NCI-H2107 treated with DMSO at 0.1 percent for 48 hours (cell line): ENCODE data around the gene SLC35F2.

Source experiments
- DNase-seq: peaks from one replicate; lab custom pipeline; 2025; ENCODE audit not compliant: unreplicated experiment; lab: John Stamatoyannopoulos, UW

Gene SLC35F2

DNA sequence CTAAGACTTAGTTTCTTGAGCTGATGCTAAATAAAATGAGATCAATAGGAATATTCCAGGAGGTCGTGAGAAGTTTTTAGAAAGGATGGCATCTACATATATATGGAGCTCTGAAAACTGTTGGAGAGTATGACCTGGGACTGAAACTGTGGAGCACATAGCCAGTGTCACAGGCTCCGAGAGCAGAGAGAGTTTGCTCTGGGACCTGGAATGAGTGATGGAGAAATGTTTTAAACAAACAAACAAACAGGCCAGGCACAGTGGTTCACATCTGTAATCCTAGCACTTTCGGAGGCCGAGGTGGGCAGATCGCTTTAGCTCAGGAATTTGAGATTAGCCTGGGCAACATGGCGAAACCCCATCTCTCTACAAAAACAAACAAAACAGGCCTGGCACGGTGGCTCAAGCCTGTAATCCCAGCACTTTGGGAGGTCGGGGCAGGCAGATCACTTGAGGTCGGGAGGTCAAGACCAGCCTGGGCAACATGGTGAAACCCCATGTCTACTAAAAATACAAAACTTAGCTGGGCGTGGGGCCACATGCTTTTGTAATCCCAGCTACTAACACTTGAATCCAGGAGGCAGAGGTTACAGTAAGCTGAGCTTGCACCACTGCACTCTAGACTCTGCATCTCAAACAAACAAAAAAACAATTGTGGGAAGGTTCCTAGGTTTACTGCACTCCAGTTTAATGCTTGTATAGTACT, 67.1 kb downstream of the SLC35F2 start:
- no peak for DNase-seq

DNA sequence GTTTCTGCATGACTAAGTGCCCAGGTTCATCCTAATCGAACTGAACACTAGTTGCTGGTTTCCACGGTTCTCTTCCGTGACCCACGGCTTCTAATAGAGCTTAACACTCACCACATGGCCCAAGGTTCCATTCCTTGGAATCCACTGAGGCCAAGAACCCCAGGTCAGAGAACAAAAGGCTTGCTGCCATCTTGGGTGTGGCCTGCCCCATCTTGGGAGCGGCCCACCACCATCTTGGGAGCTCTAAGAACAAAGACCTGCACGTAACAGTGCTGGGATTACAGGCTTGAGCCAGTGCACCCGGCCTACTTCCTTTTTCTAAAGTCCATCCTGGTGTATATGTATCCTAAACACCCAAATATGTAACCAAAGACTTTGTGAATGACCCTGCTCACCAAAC, 68.8 kb downstream of the SLC35F2 start:
- no peak for DNase-seq

DNA sequence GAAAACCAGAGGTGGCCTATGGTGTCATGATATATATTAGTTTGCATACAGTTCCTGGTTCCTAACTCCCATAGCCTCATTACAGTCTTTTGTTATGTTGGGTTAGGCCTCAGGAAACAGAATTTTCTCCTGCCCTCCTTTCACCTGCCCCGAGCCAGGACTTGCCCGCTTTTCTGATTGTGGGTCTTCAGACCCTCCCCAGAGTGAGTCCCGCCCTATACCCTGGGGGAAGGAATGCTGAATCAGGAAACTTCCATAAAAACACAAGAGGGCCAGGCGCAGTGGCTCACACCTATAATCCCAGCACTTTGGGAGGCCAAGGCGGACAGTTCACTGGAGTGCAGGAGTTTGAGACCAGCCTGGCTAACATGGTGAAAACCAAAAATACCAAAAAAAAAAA, 70.9 kb downstream of the SLC35F2 start:
- DNase-seq, result no peak

DNA sequence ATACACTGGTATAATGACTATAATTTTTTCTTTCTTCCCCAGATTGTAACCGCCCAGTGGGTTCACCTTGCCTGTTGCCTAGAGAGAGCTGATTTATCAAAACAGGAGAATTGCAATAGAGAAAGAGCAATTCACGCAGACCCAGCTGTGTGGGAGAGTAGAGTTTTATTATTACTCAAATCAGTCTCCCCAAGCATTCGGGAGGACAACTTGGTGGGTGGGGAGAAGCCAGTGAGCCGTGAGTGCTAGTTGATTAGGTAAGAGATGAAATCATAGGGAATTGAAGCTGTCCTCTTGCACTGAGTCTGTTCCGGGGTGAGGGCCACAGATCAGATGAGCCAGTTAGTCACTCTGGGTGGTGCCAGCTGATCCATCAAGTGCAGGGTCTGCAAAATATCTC, 73.2 kb downstream of the SLC35F2 start:
- DNase-seq, result no peak

DNA sequence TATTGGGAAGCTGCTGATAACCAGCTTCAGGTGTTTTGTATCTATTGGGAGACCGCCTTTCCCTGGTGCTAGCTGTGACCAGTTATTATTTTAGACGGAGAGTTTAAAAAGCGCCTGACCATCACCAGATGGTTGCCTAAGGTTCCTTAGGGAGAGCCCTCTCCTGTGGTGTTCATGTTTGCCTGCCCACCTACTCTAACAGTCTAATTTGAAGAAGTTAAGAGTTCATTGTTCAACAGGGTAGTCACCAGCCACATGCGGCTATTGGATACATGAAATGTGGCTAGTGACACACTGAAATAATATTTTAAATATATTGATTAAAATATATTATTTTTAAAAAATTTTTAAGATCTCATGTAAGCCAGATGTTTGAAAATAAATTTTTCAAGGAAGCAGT, 75.5 kb downstream of the SLC35F2 start:
- no peak for DNase-seq

DNA sequence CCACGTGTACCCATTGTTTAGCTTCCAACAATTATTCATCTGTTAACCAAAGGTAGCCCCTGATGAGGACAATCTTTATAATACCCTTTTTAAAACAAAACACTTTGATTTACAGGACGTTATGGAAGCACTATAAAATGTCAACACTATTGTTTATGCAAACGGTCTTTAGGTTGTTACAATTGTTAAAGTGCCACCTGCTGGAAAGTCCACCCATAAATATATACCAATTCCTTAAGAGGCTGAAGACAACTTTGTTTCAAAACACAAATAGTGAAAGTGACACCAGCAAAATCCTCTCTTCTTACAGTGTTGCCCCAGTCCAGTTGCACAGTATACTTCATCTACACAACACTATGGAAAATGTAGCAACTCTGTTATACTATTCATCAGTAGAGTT, 77.8 kb downstream of the SLC35F2 start:
- no peak for DNase-seq

DNA sequence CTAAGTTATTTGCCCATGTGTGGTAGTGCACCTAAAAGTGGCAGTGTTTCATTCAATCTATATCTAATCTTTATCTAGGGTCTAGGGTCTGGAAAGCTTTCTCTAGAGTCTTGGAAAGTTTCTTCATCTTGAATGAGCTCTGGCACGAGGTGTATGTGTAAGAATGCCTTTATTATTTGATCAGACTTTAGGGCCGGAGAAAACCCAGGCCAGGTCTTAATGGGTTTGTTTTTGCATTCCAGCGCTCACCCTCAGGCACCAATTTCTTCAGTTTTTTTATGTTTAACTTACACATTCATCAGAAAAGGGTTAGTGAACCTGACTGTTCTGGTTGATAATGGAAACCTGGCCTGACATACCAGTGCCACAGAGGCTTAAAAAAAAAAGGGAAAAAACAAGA, 78.5 kb downstream of the SLC35F2 start:
- no peak for DNase-seq

DNA sequence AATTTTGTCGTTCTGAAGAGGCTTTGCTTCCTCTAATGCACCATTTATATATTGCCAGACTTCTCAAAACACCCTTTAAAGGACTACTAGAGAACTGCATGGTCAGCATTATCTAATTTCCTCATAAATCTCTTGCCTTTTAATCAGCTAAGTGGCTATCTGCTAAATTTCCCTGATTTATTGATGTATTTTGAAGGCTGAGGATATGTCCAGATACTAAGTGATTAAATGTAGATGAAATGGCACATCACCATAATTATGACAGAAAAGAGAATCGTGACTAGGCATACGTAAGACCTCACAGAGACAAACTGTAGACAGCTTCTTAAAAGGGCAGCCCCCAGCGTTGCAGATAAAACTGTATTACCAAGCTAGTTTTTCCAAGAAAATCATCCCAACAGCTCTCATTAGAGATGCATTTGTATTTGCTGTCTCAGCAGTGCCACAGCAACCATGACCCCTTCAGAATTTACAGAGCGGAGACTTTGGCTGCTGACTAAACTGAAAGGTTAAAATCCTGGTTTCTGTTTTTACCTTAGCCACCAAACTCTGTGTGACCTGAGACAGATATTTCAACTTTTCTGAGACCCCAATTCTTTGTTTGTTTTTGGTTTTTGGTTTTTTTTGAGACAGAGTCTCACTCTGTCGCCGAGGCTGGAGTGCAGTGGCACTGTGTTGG, 79.6 kb downstream of the SLC35F2 start:
- DNase-seq, result no peak

DNA sequence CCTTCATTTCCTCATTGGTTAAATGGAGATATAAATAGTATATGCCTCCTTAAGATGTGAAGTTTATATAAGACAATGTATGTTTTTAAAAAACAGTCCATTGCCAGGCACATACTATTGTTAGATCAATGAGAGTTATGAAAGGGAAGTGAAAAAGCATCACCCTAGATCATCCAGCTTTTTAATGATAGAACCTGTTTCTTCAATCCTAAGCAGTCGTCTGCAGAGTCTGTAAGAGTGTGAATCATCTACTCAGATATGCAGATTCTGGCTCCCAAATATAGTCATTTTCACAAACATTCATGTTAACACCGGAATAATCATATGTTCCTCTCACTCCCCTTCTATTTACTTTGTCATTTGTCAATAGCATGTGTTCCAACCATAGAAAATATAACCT, 81.5 kb downstream of the SLC35F2 start:
- no peak for DNase-seq

DNA sequence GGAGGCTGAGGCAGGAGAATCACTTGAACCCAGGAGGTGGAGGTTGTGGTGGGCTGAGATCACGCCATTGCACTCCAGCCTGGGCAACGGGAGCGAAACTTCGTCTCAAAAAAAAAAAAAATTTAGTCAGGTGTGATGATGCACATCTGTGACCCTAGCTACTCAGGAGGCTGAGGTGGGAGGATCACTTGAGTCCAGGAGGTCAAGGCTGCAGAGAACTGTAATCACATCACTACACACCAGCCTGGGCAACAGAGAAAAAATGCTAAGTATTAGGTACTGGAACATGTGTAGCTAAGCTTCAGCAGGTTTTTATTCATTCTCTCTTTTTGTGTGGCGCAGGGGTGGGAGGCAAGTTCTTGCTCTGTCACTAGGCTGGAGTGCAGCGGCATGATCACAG, 82.5 kb downstream of the SLC35F2 start:
- DNase-seq, result no peak

DNA sequence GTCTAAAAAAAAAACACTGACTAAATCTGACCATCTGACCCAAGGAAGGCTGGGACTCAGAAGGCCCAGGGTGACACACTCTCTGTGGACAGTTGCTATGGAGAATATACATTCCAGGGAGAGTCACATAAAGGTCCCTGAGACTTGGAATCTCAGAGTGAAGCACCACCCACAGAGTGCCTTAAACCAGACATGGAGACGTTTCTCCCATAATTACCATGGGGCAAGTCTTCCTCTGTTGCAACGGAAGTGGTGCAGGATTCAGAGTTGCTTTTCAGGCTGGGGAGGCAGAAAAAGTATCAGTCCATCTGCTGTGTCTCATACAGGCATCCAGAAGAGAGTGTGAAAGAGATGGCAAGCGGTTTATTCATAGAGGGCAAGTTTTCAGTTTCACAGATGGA, 88.0 kb downstream of the SLC35F2 start:
- DNase-seq, result no peak

DNA sequence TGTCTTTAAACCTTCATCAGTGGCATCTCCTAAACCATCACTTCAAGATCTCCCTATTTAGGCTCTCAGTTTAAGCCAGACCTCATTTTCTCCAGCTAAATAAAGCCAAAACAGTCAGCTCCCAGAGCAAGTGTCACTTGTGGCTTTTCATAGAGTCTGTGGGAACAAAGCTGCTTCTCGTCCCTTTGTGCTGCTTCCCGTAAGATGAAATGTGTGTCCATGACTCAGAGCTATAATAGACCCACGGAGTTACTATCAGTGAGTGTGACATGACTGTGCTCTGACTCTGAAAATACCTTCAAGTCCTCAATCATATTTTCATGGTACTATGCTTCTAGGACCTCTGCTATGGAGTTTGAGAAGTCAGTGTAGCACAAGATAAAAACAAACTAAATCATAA, 89.4 kb downstream of the SLC35F2 start:
- DNase-seq, result no peak

DNA sequence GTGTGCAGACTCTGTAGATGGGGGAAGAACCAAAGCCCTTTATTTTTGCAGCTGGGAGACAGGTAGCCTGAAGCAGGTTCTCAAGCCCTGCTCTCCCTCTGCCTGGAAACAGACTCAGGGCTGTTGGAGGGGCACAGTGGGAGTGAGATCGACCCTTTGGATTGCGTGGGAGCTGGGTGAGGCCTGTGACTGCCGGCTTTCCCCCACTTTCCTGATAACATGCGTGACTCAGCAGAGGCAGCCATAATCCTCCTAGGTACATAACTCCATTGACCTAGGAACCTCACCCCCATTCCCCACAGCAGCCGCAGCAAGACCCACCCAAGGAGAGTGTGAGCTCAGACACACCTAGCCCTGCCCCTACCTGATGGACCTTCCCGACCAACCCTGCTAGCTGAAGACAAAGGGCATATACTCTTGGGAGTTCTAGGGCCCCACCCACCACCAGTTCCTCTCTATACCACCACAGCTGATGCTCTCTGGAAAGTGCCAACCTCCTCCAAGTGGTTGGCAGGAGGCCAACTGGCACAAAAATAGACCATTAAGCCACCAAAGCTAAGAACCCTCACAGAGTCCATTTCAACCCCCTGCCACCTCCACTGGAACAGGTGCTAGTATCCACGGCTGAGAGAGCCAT, 99.8 kb downstream of the SLC35F2 start:
- DNase-seq, result peak; percentile 14

DNA sequence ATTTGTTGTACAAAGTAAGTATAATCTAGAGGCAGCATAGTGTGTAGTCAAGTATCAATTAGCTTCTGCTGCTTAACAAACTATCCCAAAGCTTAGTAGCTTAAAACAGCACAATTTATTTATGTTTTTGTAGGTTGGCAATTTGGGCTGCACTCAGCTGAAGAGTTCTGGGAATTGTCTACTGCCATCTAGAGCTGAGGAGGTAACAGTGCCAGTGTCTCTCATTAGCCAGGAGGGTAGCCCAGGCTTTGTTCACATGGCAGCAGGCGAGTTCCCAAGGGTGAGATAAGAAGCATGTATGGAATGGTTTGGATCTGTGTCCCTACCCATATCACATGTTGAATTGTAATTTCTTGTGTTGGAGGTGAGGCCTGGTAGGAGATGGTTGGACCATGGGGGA, 100.9 kb downstream of the SLC35F2 start:
- no peak for DNase-seq

DNA sequence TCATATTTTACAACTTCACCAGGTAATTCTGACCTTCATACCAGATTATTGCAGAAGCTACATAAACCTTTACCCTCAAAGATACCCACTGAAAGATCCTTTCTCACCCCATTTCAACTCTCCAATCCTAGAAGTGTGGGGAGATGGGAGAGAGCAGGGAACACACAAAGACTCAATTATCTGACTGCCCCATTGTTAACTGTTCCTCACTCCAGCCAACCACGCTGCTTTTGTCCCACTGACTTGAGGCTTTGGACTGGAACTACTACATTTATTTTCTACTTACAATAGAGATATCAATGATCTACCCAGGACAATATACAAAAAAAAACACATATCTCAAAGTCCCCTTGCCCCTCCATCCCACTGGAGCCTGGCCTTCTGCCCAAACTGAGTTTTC, 102.0 kb downstream of the SLC35F2 start:
- no peak for DNase-seq

DNA sequence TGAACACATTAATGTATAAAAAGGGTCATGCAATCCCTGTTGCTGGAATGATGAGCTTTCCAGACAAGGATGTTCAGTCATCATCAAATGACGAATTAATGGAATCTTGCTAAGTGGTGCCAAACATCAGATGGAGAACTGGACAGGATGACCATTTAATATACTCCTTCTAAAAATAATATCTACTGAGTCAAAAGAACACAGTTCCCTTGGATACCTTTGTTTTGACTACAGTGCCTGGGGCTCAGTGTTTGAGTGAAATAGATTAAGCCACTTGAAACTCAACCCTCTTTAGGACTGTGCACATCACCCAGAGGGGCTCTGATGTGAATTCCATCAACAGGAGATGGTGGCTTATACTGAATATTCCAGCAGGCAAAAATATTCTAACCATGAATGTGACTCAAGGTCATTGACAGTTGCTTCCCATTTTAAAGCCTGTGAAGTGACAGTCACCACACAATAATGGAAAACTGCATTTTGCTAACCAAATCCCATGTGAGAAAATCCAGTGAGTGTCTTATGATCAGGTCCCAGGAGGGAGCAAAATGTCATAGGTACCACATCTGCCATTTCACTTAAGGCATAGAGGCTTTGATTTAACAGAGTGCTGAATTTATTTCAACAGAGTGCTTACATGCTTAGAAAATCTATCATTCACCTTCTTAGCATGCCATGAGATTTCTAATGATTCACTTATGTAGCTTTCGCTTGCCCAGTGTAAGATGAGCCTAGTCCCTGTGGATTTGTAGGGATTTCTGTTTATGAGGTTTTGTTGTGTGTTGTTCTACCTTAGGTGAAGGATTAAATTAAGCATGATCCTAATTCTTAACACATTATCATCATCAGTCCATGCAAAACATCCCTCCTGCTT, 105.4 kb downstream of the SLC35F2 start:
- DNase-seq, result peak; percentile 1

DNA sequence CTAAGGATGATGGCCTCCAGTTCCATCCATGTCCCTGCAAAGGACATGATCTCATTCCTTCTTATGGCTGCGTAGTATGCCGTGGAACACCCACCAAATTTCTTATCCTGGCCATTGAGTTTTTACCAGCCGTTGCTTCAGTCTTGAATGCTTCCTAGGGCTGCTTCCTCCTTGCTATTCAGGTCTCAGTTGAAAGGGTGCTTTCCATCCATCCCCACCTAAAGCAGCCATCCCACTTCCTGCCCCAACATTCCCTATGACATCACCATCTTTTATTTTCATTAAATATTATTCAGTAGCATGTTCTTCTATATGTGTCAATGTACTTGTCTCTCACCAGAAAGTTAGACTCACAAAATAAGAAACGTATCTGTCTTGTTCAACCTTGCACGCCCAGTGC, 106.1 kb downstream of the SLC35F2 start:
- no peak for DNase-seq

DNA sequence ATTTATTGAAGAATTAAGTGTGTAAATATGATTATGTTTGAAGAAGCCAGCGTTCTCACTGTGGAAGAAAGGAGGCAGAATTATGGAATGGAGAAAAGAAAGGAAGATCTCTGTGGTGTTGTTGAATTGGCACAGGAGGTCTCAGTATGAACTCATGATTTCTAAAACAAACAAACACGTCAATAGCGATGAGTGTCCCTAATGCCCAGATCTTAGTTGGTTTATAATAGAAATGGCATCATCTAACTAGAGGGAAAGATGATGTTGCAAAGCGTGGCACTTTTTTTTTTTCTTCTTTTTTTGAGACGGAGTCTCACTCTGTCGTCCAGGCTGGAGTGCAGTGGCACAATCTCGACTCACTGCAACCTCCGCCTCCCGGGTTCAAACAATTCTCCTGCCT, 107.5 kb downstream of the SLC35F2 start:
- no peak for DNase-seq

DNA sequence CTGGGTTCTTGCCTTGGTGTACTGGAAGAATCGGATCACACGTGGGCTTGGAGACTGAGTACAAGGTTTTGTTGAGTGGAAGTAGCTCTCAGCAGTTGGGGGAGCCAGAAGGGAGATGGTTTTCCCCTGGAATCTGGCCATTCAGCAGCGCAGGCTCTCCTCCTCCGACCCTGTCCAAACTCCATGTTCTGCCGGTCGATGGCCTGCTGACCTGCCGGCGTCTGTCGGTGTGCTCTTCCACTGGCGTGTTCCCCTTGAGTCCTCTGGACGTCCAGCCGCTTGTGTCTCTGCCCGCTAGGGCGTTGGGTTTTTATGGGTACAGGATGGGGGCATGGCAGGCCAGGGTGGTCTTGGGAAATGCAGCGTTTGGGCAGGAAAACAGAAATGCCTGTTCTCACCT, 108.3 kb downstream of the SLC35F2 start:
- no peak for DNase-seq

DNA sequence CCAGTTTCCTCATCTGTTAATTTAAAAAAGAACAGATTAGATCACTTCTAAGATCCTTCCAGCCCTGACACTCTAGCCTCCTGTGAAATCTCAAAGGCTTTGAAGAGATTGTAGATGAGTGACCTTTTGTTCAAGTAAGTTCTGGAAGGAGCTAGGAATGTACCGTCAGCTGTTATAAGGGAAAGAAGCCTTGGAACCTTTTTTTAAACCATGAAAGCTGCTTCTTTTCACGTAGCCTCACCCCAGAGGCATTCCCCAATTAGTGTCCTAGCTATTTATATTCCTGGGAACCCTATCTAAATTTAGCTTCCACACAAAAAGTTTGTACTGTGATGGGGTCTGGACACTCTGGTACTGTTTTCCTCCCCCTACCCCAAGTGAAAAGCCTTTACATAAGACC, 111.0 kb downstream of the SLC35F2 start:
- DNase-seq, result no peak

DNA sequence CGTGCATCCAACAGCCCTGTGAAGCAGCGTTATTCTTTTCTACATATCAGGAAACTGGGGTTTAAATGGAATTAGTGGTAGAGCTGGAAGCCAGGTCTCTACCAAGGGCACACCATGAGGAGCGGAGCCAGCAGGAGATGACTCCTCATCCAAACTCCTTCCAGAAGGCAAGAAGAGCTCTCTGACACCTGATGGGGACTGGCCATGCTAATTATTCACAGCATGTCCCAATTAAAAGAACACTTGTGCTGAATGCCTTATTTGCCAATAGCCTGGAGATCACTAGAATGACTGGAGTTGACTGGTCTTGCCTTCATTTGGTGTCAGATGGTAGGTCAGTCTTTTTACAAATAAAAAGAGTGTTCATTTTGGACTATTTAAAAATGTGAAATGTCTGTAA, 113.9 kb downstream of the SLC35F2 start:
- DNase-seq, result no peak

DNA sequence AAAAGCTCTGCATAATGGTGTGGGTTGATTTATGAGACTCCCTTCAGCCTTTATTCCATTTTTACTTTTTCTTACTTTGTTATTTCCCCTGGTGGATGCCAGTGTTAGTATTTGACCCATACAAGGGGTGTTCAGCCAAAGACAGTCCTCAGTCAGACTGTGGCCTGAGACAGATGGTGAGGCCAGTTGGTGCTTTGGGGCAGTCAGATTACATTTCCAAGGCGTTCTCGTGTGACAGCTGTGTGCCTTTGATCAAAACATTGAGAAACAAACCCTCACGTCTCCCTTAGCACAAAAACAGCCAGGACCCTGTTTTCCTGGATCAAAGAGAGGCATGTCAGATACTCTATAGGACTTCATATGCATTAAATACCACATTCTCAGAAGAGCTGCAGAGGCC, 115.4 kb downstream of the SLC35F2 start:
- DNase-seq, result no peak
